IMR-90 (cell line): ENCODE results near the gene SCP2D1. TPM values are rescaled to one million over a fixed set of nuclear protein-coding genes. Genes with fewer than 3 reads are reported as not detected.

Experiments used
- ATAC-seq: fragments of 200-7000 bp; cut with Tn5 transposase; 2 replicates; pipeline ENCODE4 v1.9.1; 2020; ENCODE audit warnings: low read depth, mild to moderate bottlenecking, moderate library complexity
- BruUV-seq: library from RNA; stranded (reverse); fragments of 400-500 nt; replicated peaks from 2 replicates; lab custom pipeline; 2021; lab: Mats Ljungman, UMichigan
- CTCF ChIA-PET: fragments of 300-600 bp; formaldehyde crosslinking; extraction: SDS; loops from one replicate; lab custom pipeline; 2021; ENCODE audit warnings: antibody characterized with exemption; lab: Yijun Ruan, JAX
- POLR2A ChIA-PET: fragments of 300-600 bp; sonication (Branson Sonifier 250); formaldehyde crosslinking; loops from one replicate; lab custom pipeline; 2022; ENCODE audit warnings: antibody characterized with exemption; ENCODE audit not compliant: unreplicated experiment; lab: Charles Lee
- DNase-seq: peaks from one replicate; pipeline ENCODE4 v3.0.0; 2013
- H2AFZ ChIP-seq: replicated peaks from 2 replicates; pipeline ENCODE3; 2013; ENCODE audit warnings: low read length, mild to moderate bottlenecking; ENCODE audit not compliant: poor library complexity
- H2AK5ac ChIP-seq: 2 replicates; pipeline ENCODE4 v1.6.1; 2013; ENCODE audit warnings: low read depth, low read length, inconsistent platforms
- H2AK9ac ChIP-seq: replicated peaks from 2 replicates; pipeline ENCODE3; 2013; ENCODE audit warnings: mild to moderate bottlenecking, low read depth, low read length, moderate library complexity; ENCODE audit not compliant: poor library complexity
- H2BK120ac ChIP-seq: 2 replicates; pipeline ENCODE4 v1.6.1; 2013; ENCODE audit warnings: low read depth, low read length, inconsistent platforms
- H2BK15ac ChIP-seq: 3 replicates; pipeline ENCODE4 v1.6.1; 2013; ENCODE audit warnings: low read depth, low read length, inconsistent platforms
- H2BK20ac ChIP-seq: 2 replicates; pipeline ENCODE4 v1.6.1; 2013; ENCODE audit warnings: low read depth, mild to moderate bottlenecking, inconsistent platforms, low read length, moderate library complexity
- H2BK5ac ChIP-seq: 2 replicates; pipeline ENCODE4 v1.6.1; 2013; ENCODE audit warnings: mild to moderate bottlenecking, low read depth, low read length, inconsistent platforms; ENCODE audit not compliant: poor library complexity, severe bottlenecking
- H3K14ac ChIP-seq: replicated peaks from 2 replicates; pipeline ENCODE4 v1.6.1; 2013; ENCODE audit warnings: low read depth, low read length, inconsistent platforms
- H3K18ac ChIP-seq: 2 replicates; pipeline ENCODE4 v1.6.1; 2013; ENCODE audit warnings: low read depth, low read length, control low read depth
- H3K23ac ChIP-seq: 2 replicates; pipeline ENCODE4 v1.6.1; 2013; ENCODE audit warnings: low read depth, low read length, inconsistent platforms
- H3K27ac ChIP-seq: 2 replicates; pipeline ENCODE4 v1.5.1; 2013; ENCODE audit warnings: mild to moderate bottlenecking, control low read depth, low read length; ENCODE audit not compliant: insufficient read depth
- H3K27me3 ChIP-seq: 2 replicates; pipeline ENCODE4 v1.6.1; 2013; ENCODE audit warnings: low read length; ENCODE audit not compliant: control insufficient read depth, insufficient read depth
- H3K36me3 ChIP-seq: 2 replicates; pipeline ENCODE4 v1.6.1; 2013; ENCODE audit warnings: low read length, mixed read lengths; ENCODE audit not compliant: control insufficient read depth, insufficient read depth
- H3K4ac ChIP-seq: 2 replicates; pipeline ENCODE4 v1.6.1; 2013; ENCODE audit warnings: low read depth, low read length, inconsistent platforms
- H3K4me1 ChIP-seq: 2 replicates; pipeline ENCODE4 v1.6.1; 2013; ENCODE audit warnings: low read length, mixed read lengths; ENCODE audit not compliant: control insufficient read depth, insufficient read depth
- H3K4me2 ChIP-seq: 2 replicates; pipeline ENCODE4 v1.6.1; 2013; ENCODE audit warnings: low read depth, mild to moderate bottlenecking, control low read depth, low read length, moderate library complexity
- H3K4me3 ChIP-seq: 2 replicates; pipeline ENCODE4 v1.5.1; 2013; ENCODE audit warnings: low read depth, mild to moderate bottlenecking, control low read depth, low read length, moderate library complexity; ENCODE audit not compliant: insufficient read depth
- H3K56ac ChIP-seq: 2 replicates; pipeline ENCODE4 v1.6.1; 2013; ENCODE audit warnings: low read length, inconsistent platforms; ENCODE audit not compliant: insufficient read depth; ENCODE audit errors: extremely low read depth
- H3K79me1 ChIP-seq, 2 experiments: 2 replicates each; pipeline ENCODE4 v1.6.1; 2013; ENCODE audit warnings: low read length in 2 of 2, inconsistent platforms in 1 of 2, low read depth in 1 of 2
- H3K9ac ChIP-seq: 2 replicates; pipeline ENCODE4 v1.6.1; 2013; ENCODE audit warnings: low read depth, low read length, control low read depth
- H3K9me1 ChIP-seq: 2 replicates; pipeline ENCODE4 v1.6.1; 2013; ENCODE audit warnings: low read length, inconsistent platforms; ENCODE audit not compliant: insufficient read depth
- H3K9me3 ChIP-seq: 2 replicates; pipeline ENCODE4 v1.6.1; 2013; ENCODE audit warnings: low read length; ENCODE audit not compliant: control insufficient read depth, insufficient read depth
- H4K20me1 ChIP-seq: 2 replicates; pipeline ENCODE4 v1.6.1; 2013; ENCODE audit warnings: low read length, inconsistent platforms; ENCODE audit not compliant: insufficient read depth
- H4K5ac ChIP-seq: 2 replicates; pipeline ENCODE4 v1.6.1; 2013; ENCODE audit warnings: mild to moderate bottlenecking, low read depth, low read length, control low read depth
- H4K8ac ChIP-seq, 2 experiments: 2 replicates each; pipeline ENCODE4 v1.6.1; 2013; ENCODE audit warnings: low read depth in 2 of 2, low read length in 2 of 2, control low read depth in 1 of 2, inconsistent platforms in 1 of 2
- H4K91ac ChIP-seq: 2 replicates; pipeline ENCODE4 v1.6.1; 2013; ENCODE audit warnings: low read depth, low read length, inconsistent platforms; ENCODE audit not compliant: insufficient read depth
- MAFK ChIP-seq: IDR thresholded peaks from 2 replicates; pipeline ENCODE4 v1.6.1; 2012; ENCODE audit warnings: low read depth, low read length, improper control_type of control experiment
- WGBS, 2 experiments: methylation state at CpG; one replicate each; pipeline versions ENCODE4 v1.1.5 to v1.1.7; 2013; ENCODE audit warnings: missing lambda C conversion rate in 2 of 2; ENCODE audit not compliant: insufficient read length in 1 of 2; ENCODE audit errors: extremely low coverage in 2 of 2; 5-methylcytosine and 5-hydroxymethylcytosine counted together
- dilution Hi-C: fragments of 300-500 bp; cut with HindIII; formaldehyde crosslinking; loops from one replicate; pipeline ENCODE4 v1.14.3; 2018; ENCODE audit warnings: low sequenced_read_pairs; ENCODE audit not compliant: unreplicated experiment
- in situ Hi-C: fragments of 300-500 bp; cut with MboI; formaldehyde crosslinking; loops from 3 replicates; pipeline ENCODE4 v1.14.3; 2019; ENCODE audit warnings: low sequenced_read_pairs, inconsistent platforms, mixed read lengths
- intact Hi-C: fragments of 100-400 bp; cut with micrococcal nuclease; formaldehyde crosslinking; loops from 2 replicates; pipeline ENCODE4 v1.10.0; 2022
- polyA plus RNA-seq, 3 experiments: library from polyadenylated mRNA; depleted of rRNA; stranded (reverse); fragments of >200 nt; gene quantifications; 2 replicates each; pipeline ENCODE4 v1.2.3, GENCODE V29; 2012; ENCODE audit warnings: low replicate concordance in 1 of 3
- total RNA-seq: library from RNA; depleted of rRNA; stranded (reverse); fragments of >200 nt; gene quantifications from 2 replicates; pipeline ENCODE4 v1.2.3, GENCODE V29; 2012

Gene SCP2D1
- total and polyA plus RNA-seq, 2 of the 4 experiments (the other 2 are of a cell fraction), result not detected

- CTCF ChIA-PET, result no interaction called here
- POLR2A ChIA-PET, result no interaction called here
- H2AK5ac ChIP-seq, result no peak overlapping the region
- H3K4me1 ChIP-seq, result no peaks in the 10 kb centered on the region
- no peak overlapping the region for H2AFZ ChIP-seq
- no peak overlapping the region for H3K56ac ChIP-seq
- H3K4me3 ChIP-seq, result no peak overlapping the region
- TF ChIP-seq MAFK, result no peak
- H3K4me2 ChIP-seq, result no peak overlapping the region
- H3K36me3 ChIP-seq, result no peaks in the 10 kb centered on the region
- no peaks in the 10 kb centered on the region for H4K20me1 ChIP-seq
- dilution Hi-C loops, result no loop called here
- H3K14ac ChIP-seq, result no peak overlapping the region
- no peak overlapping the region for H2BK120ac ChIP-seq
- BruUV-seq, result no TSS peak
- H4K5ac ChIP-seq, result no peak overlapping the region
- no peak overlapping the region for H3K18ac ChIP-seq
- no peak overlapping the region for H4K8ac ChIP-seq
- in situ Hi-C loops, result no loop called here
- no peak overlapping the region for H2AK9ac ChIP-seq
- H3K4ac ChIP-seq, result no peak overlapping the region
- H4K91ac ChIP-seq, result no peak overlapping the region
- H3K27me3 ChIP-seq, result no peaks in the 10 kb centered on the region; the same call in 1 of the 2 replicates
- no peaks in the 10 kb centered on the region for H3K9me1 ChIP-seq
- H2BK15ac ChIP-seq, result no peak overlapping the region
- no peaks in the 10 kb centered on the region for H3K79me1 ChIP-seq
- H3K27ac ChIP-seq, result no peak overlapping the region
- intact Hi-C loops, result no loop called here
- ATAC-seq, result no peak
- H2BK20ac ChIP-seq, result no peak overlapping the region
- H2BK5ac ChIP-seq, result no peak overlapping the region
- no peak for DNase-seq
- no peak overlapping the region for H3K23ac ChIP-seq
- H3K9ac ChIP-seq, result no peak overlapping the region
- no peaks in the 10 kb centered on the region for H3K9me3 ChIP-seq
- 25% methylated on average over 1 of the region's 3 CpGs; no CpG with 5 or more reads in 1 of the 2 experiments for WGBS, 2 experiments
Observed at GRCh38 chr20:18781509-18781908, 32.1 kb upstream of the SCP2D1 start.
